Mucosa of stomach (tissue), 1 donor: ENCODE data around the gene SPECC1.
"Not testable (repeated sequence)": the region's sequence is repeated elsewhere in the genome, so short reads cannot be mapped to it uniquely, and the experiment has no call there.

Experiments
- H3K27me3 ChIP-seq: one replicate; pipeline ENCODE4 v1.7.0; 2013; ENCODE audit warnings: mild to moderate bottlenecking, low read length; ENCODE audit not compliant: control insufficient read depth, insufficient read depth
- H3K36me3 ChIP-seq: one replicate; pipeline ENCODE4 v1.7.0; 2013; ENCODE audit warnings: low read length; ENCODE audit not compliant: control insufficient read depth, insufficient read depth
- H3K4me1 ChIP-seq: one replicate; pipeline ENCODE4 v1.7.0; 2013; ENCODE audit warnings: mild to moderate bottlenecking, low read length; ENCODE audit not compliant: control insufficient read depth, insufficient read depth
- H3K4me3 ChIP-seq: one replicate; pipeline ENCODE4 v1.7.0; 2013; ENCODE audit warnings: low read length
- H3K9ac ChIP-seq: one replicate; pipeline ENCODE4 v1.7.0; 2013; ENCODE audit warnings: mild to moderate bottlenecking, low read length, moderate library complexity
- H3K9me3 ChIP-seq: one replicate; pipeline ENCODE4 v1.7.0; 2013; ENCODE audit warnings: mild to moderate bottlenecking, low read length, moderate library complexity; ENCODE audit not compliant: control insufficient read depth
- donor health status: Pancreatic carcinoma.

SPECC1 gene

DNA sequence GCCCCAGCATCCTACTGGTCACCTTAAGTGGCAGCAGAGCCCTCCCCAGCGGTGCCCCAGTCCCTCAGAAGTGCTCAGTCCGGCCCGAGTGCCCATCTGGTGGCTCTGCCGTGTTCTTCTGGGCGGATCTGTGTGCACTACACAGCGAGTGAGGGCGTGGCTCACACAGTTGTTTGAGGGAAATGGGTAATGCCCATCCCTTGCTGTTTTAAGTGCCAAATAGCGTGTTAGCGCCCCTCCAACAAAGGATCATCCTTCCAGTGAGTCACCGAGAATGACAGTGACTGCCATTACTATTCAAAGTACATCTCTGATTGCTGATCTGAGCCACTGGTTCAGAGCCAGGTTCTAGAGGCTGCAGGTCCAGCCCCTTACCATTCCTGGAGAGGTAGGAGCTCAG, 306.2 kb downstream of the SPECC1 start:
- no peaks in the 10 kb centered on the region for H3K4me1 ChIP-seq
- H3K9ac ChIP-seq = no peak overlapping the region
- no peaks in the 10 kb centered on the region for H3K9me3 ChIP-seq
- no peak overlapping the region for H3K4me3 ChIP-seq
- no peaks in the 10 kb centered on the region for H3K27me3 ChIP-seq
- no peaks in the 10 kb centered on the region for H3K36me3 ChIP-seq

- no peaks in the 10 kb centered on the region for H3K4me1 ChIP-seq
- H3K9me3 ChIP-seq = no peaks in the 10 kb centered on the region
- no peak overlapping the region for H3K4me3 ChIP-seq
Measured at GRCh38 chr17:20315821-20316220, 306.7 kb downstream of the SPECC1 start.

DNA sequence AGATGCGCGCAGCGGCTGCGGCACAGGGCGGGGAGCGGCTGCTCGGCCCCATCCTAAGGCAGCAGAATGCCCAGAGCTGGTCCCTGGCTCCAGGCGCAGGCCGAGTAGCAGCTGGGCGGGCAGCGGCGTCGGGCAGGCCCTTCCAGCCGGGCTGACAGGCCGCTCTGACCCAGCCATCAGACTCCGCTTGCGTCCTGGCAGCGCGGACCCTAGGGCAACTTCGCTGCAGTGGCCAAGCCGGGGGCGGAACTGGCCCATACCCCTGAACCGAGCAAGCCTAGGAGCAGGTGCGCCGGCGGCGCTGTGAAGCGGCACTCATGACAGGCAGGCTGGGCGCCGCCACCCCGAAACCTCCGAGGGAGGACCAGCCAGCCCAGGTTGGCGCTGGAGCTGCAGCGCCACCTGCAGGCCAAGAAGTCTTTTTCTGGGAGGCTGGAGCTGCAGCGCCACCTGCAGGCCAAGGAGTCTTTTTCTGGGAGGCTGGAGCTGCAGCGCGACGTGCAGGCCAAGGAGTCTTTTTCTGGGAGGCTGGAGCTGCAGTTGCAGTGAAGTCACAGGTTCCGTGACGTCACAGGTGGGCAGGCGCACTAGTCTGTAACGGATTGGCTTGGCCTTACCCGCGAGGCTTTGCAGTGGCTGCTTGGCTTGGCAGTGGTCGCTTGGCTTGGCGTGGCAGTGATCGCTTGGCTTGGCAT, 311.5 kb downstream of the SPECC1 start:
- H3K27me3 ChIP-seq, H3K36me3 ChIP-seq, H3K9ac ChIP-seq, H3K9me3 ChIP-seq, H3K4me1 ChIP-seq, H3K4me3 ChIP-seq: not testable (repeated sequence)

More at GRCh38 chr17:20315821-20316220, 306.7 kb downstream of the SPECC1 start:
- H3K36me3 ChIP-seq = no peaks in the 10 kb centered on the region
- no peak overlapping the region for H3K9ac ChIP-seq
- no peaks in the 10 kb centered on the region for H3K27me3 ChIP-seq

GRCh38 chr17:20321357-20321756, 312.2 kb downstream of the SPECC1 start:
- not testable (repeated sequence) for H3K9me3 ChIP-seq, H3K4me1 ChIP-seq, H3K4me3 ChIP-seq, H3K27me3 ChIP-seq, H3K9ac ChIP-seq, H3K36me3 ChIP-seq

DNA sequence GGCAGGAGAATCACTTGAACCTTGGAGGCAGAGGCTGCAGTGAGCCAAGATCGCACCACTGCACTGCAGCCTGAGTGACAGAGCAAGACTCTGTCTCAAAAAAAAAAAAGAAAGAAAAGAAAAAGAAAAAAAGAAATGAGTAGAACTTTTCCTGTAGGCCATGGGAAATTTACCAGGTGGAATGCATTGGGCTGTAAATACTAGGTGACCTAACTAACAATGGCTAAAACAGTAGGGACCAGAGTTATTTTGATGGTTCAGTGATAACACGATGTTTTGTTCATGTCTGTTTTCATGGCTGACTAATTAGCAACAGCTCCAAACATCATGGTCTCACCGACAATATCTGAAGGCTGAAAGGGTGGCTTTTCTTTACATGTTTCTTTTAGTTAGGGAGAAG, 318.6 kb downstream of the SPECC1 start:
- not testable (repeated sequence) for H3K4me1 ChIP-seq, H3K4me3 ChIP-seq, H3K27me3 ChIP-seq, H3K9me3 ChIP-seq, H3K9ac ChIP-seq, H3K36me3 ChIP-seq

GRCh38 chr17:20351405-20351804, 342.2 kb downstream of the SPECC1 start:
- H3K36me3 ChIP-seq, H3K27me3 ChIP-seq, H3K9me3 ChIP-seq, H3K4me3 ChIP-seq, H3K9ac ChIP-seq, H3K4me1 ChIP-seq: not testable (repeated sequence)

DNA sequence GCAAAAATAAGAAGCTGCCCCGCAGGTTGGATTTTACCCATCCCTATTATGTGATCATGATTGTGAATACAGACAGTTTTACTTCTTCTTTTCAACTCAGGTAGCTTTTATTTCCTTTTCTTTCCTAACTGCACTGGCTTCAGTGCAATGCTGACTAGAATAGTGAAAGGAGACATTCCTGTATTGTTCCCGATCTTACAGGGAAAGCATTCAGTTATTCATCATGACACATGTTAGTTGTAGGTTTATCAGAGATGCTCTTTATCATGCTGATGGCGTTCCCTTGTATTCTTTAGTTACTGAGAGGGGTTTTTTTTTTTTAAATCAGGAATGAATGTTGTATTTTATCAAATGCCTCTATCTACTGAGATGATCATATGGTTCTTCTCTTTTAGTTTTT, 343.4 kb downstream of the SPECC1 start:
- not testable (repeated sequence) for H3K9ac ChIP-seq, H3K9me3 ChIP-seq, H3K27me3 ChIP-seq, H3K36me3 ChIP-seq, H3K4me1 ChIP-seq, H3K4me3 ChIP-seq

DNA sequence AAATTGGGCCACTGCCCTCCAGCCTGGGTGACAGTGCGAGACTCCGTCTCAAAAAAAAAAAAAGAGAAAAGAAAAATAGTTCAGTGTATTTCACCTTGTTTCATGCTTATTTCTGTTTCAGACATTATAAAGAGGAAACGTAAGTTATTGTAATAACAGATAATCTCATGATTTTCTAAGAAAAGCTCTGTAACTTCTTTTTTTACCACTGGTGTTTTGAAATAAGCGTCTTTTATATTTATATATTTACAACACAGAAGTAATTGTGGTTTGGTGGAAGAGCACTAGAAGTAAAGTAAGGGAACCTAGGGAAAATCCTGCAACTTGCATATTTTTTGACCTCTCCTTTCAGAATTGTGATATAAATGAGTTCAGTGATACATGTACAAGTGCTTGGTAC, 354.7 kb downstream of the SPECC1 start:
- H3K4me1 ChIP-seq, H3K27me3 ChIP-seq, H3K9me3 ChIP-seq, H3K9ac ChIP-seq, H3K36me3 ChIP-seq, H3K4me3 ChIP-seq: not testable (repeated sequence)
